ENCODE results near the gene ZMYND11. TPM values are rescaled to one million over a fixed set of nuclear protein-coding genes. Genes with fewer than 3 reads are reported as not detected.

The ZMYND11 gene
- polyA plus RNA-seq, 1 of the 3 experiments (the other 2 are of a cell fraction), result 33.1 TPM

GRCh38 chr10:191703-192518 is 56.7 kb downstream of the ZMYND11 start:
- Histone ChIP-seq H3K9me2 (no peaks in the 10 kb centered on the region), H3K79me2 (ENCODE audit: insufficient read depth) (peaks cover 61% of the 10 kb centered on the region), H3K9ac (no peak overlapping the region), H3K9me3 (no peaks in the 10 kb centered on the region), H3K4me3 (ENCODE audit: low read depth in 2 of 2, low read length in 1 of 2) (no peak overlapping the region), H3K27ac (ENCODE audit: low read depth in 2 of 2, low read length in 1 of 2) (no peak overlapping the region), H3K27me3 (ENCODE audit: insufficient read depth) (no peaks in the 10 kb centered on the region), H2AFZ (ENCODE audit: low read depth) (no peak overlapping the region), H3F3A (replicated peaks; ENCODE audit: insufficient read depth) (peaks cover 16% of the 10 kb centered on the region), H3K36me3 (replicated peaks in 1 of 2; ENCODE audit: control insufficient read depth in 1 of 2, insufficient read depth in 2 of 2, low read length in 1 of 2) (peaks cover 18 to 23% of the 10 kb centered on the region in 2 experiments), H3K4me2 (no peak overlapping the region), H3K4me1 (ENCODE audit: control insufficient read depth in 1 of 2, insufficient read depth in 2 of 2, low read depth in 1 of 2, low read length in 1 of 2) (peaks cover 0 to 16% of the 10 kb centered on the region in 2 experiments; a peak in 1 of 4 replicates), H4K20me1 (ENCODE audit: insufficient read depth) (peaks cover 8% of the 10 kb centered on the region; the same call in 1 of the 2 replicates)
- CTCF ChIA-PET, result interaction anchor here (1.0 kb wide), 1 partner anchor 115 kb away, joined by 4 read pairs; no protein-coding TSS in a partner anchor
- no peak for TF ChIP-seq TEAD4 (IDR thresholded peaks at IDR 0.05; ENCODE audit: borderline replicate concordance, insufficient read depth)
- WGBS (ENCODE audit: low lambda C conversion rate), result 85% methylated on average over 9 of the region's 9 CpGs
- POLR2A ChIA-PET, result no interaction called here
- DNase-seq, result no peak

GRCh38 chr10:194281-194680 is 59.0 kb downstream of the ZMYND11 start:
- Histone ChIP-seq H3K79me2 (ENCODE audit: insufficient read depth) (peaks cover 75% of the 10 kb centered on the region), H3K9ac (no peak overlapping the region), H3K27ac (ENCODE audit: low read depth in 2 of 2, low read length in 1 of 2) (no peak overlapping the region), H3K36me3 (replicated peaks in 1 of 2; ENCODE audit: control insufficient read depth in 1 of 2, insufficient read depth in 2 of 2, low read length in 1 of 2) (peaks cover 18 to 20% of the 10 kb centered on the region in 2 experiments), H3F3A (replicated peaks; ENCODE audit: insufficient read depth) (peaks cover 5% of the 10 kb centered on the region), H3K9me3 (no peaks in the 10 kb centered on the region), H3K4me3 (ENCODE audit: low read depth in 2 of 2, low read length in 1 of 2) (no peak overlapping the region), H3K4me2 (no peak overlapping the region), H2AFZ (ENCODE audit: low read depth) (no peak overlapping the region), H4K20me1 (ENCODE audit: insufficient read depth) (peaks cover 6% of the 10 kb centered on the region; the same call in 1 of the 2 replicates), H3K27me3 (ENCODE audit: insufficient read depth) (no peaks in the 10 kb centered on the region), H3K9me2 (no peaks in the 10 kb centered on the region), H3K4me1 (ENCODE audit: control insufficient read depth in 1 of 2, insufficient read depth in 2 of 2, low read depth in 1 of 2, low read length in 1 of 2) (peaks cover 0 to 10% of the 10 kb centered on the region in 2 experiments; a peak in 1 of 4 replicates)
- ChIA-PET POLR2A (no interaction called here), CTCF (no interaction called here)
- TF ChIP-seq NFIC (IDR thresholded peaks at IDR 0.05; ENCODE audit: borderline replicate concordance) (no peak), CHD2 (IDR thresholded peaks at IDR 0.05; ENCODE audit: low read length, partially characterized antibody) (no peak), RAD21 (IDR thresholded peaks at IDR 0.05; ENCODE audit: low read length) (no peak), RCOR1 (IDR thresholded peaks at IDR 0.05; ENCODE audit: low read length) (no peak), ELF1 (IDR thresholded peaks at IDR 0.05) (no peak), USF2 (IDR thresholded peaks at IDR 0.05; ENCODE audit: borderline replicate concordance, low read depth, low read length) (no peak), MEF2A (IDR thresholded peaks at IDR 0.05; ENCODE audit: borderline replicate concordance, low read depth) (no peak), NRF1 (IDR thresholded peaks at IDR 0.05; ENCODE audit: low read depth, low read length) (no peak)
- TF ChIP-seq, protein P1, sequence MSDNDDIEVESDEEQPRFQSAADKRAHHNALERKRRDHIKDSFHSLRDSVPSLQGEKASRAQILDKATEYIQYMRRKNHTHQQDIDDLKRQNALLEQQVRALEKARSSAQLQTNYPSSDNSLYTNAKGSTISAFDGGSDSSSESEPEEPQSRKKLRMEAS (IDR thresholded peaks at IDR 0.05; ENCODE audit: low read depth), result no peak
- TF ChIP-seq, protein P2, sequence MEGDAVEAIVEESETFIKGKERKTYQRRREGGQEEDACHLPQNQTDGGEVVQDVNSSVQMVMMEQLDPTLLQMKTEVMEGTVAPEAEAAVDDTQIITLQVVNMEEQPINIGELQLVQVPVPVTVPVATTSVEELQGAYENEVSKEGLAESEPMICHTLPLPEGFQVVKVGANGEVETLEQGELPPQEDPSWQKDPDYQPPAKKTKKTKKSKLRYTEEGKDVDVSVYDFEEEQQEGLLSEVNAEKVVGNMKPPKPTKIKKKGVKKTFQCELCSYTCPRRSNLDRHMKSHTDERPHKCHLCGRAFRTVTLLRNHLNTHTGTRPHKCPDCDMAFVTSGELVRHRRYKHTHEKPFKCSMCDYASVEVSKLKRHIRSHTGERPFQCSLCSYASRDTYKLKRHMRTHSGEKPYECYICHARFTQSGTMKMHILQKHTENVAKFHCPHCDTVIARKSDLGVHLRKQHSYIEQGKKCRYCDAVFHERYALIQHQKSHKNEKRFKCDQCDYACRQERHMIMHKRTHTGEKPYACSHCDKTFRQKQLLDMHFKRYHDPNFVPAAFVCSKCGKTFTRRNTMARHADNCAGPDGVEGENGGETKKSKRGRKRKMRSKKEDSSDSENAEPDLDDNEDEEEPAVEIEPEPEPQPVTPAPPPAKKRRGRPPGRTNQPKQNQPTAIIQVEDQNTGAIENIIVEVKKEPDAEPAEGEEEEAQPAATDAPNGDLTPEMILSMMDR (IDR thresholded peaks at IDR 0.05), result no peak
- WGBS (ENCODE audit: low lambda C conversion rate), result 97% methylated on average over 5 of the region's 5 CpGs
- no peak for DNase-seq

All from SK-N-SH (cell line).